ENCODE measurements around the gene DDX39B.
"Not testable (repeated sequence)": the region's sequence is repeated elsewhere in the genome, so short reads cannot be mapped to it uniquely, and the experiment has no call there.

Gene DDX39B

GRCh38 chr6:31525932-31526591 lies 15.7 kb downstream of the DDX39B start:
- DNase-seq: no peak

- DNase-seq: no peak
Observed at GRCh38 chr6:31525553-31525931, 16.3 kb downstream of the DDX39B start.

GRCh38 chr6:31521835-31522234 lies 20.0 kb downstream of the DDX39B start:
- no peak for DNase-seq

DNA sequence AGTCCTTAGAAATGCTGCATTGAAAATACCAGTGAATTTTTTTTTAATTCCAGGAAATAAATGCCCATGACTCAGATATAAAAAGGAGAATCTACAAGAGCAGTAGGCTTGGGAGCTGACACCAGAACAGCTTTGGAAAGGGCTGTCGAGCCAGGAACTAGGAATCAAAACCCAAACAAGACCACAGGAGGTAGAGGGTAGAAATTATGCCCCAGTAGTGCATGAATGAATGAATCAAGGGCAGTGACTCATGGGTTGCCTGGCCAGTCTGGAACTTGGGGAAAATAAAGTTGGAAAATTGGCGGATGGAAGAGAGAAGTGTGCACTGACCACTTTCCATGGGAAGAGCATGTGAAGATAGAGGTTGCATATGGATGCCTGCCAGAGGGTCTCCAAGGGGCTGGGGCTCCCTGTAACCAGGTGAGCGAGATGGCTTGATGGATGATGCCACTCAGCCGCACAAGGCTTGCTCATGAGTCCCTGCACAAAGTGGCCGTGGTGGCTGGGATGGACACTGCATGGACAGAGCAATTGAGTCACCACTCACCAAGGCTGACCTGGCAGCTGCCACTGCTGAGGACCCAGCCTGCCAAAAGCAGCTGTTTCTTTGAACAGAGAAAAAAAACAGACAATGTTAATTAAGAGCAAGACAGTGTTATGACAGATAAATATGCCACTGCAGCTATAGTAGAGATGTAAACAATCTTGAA lies 28.2 kb downstream of the DDX39B start:
- DNase-seq: no peak

GRCh38 chr6:31510007-31510406 lies 31.8 kb downstream of the DDX39B start:
- no peak for DNase-seq

GRCh38 chr6:31509036-31509435 lies 32.8 kb downstream of the DDX39B start:
- DNase-seq: not testable (repeated sequence)

- no peak for DNase-seq
Observed at GRCh38 chr6:31502586-31502985, 39.2 kb downstream of the DDX39B start.

DNA sequence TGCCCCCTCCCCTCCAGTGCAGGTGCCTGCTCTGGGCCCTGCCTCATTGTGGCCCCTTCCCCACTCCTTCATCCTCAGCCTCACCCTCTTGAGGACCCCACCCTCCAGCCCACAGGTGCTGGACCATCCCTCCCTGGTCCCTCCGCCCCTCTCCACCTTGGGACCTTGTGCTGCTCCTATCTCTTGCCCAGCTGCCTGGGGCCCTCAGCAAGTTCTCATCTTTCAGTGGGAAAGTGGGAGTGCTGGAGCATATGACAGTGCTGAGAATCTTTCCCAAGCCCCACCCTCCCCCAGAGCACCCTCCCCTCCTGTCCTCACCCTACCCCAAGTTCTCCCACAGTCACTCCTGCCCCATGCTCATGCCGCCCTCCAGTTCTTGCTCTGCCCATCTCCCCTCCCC lies 42.2 kb downstream of the DDX39B start:
- not testable (repeated sequence) for DNase-seq

DNA sequence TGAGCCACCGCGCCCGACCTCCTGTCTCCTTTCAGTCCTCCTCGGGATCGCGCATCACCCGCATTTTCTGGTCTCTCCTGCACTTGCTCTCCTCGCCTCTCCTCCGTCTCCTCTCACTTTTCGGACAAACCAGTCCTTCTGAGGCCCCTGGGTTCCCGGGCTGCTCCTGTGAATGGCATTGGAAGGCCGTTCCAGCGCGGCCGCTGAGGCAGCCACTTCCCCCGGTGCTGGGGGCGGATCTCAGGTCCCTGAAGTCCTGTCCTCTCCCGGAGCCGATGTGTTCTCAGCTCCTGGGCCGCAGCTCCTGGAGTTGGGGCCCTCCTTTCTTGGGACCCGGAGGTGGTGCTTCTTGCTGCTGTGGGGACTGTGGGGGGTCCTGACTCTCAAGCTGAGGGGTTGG lies 43.1 kb downstream of the DDX39B start:
- no peak for DNase-seq

DNA sequence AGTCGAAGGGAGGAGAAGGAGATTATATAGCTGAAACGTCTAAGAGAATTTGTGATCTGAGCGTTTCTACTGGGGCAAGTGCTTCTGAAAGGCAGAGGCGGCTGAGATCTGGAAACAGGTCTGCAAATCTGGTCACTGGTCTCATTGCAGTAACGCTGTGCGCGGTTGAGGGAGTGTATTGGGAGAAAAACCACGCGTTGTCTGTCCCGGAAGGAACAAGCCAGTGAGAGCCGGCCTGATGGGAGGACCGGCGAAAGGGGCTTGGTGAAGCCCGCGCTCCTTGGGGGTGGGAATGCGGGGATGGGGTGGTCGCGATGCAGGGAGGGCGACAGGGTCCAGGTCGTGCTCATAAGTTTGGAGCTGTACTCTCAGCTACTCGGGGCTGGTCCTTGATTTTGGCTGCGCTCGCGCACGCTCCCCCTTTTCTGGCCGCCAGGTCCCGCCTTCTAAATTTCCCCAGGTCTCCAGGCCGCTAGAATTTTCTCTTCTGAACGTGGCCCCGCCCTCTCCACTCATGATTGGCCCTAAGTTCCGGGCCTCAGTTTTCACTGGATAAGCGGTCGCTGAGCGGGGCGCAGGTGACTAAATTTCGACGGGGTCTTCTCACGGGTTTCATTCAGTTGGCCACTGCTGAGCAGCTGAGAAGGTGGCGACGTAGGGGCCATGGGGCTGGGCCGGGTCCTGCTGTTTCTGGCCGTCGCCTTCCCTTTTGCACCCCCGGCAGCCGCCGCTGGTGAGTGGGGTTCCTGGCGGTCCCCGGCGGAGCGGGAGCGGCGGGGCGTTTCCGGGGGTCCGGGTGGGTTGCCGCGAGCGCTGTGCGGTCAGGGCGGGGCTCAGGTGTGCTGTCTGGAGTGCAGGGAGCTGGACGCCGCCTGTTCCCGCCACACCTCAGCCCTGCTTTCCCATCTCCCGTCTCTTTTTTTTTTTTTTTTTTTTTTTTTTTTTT lies 44.0 kb downstream of the DDX39B start, which contains the start of gene MICB:
MICB (plus strand) TSS at position 615 of the 946 bp plus-strand sequence; CDS start at position 664, 49 bp downstream.
- DNase-seq: no peak

DNA sequence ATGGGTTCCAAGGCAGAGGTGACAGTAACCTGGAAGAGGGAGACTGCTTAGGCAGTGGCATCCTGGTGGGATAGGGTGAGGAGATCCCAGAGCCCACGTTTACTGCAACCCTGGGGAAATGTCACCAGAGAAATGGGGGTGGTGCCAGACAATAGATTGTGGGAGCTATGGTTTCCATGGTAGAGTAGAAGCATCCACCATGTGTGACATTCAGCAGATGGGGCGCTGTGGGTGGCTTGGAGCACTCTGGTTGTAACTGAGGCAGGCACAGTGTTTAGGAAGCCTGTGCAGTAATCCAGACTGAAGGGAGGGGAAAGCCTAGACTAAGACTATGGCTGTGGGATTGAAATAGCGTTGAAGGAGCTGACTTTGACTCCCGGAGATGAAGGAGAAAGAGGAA lies 45.0 kb downstream of the DDX39B start:
- not testable (repeated sequence) for DNase-seq

DNA sequence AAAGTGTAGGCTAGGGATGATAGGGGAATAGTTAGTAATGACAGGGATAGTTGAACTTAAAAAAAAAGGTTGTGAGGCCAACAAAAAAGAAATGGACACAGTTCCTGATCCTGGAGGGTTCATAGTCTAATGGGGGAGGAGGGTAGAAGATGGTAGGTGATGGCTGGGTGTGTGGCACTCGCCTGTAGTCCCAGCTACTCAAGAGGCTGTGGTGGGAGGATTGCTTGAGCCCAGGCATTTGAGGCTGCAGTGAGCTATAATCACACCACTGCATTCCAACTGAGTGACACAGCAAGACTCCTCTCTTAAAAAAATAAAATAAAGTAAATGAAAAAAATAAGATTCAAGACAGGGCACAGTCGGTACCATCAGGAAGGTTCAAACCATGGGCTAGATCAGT lies 46.2 kb downstream of the DDX39B start:
- no peak for DNase-seq

GRCh38 chr6:31493875-31494694 lies 47.7 kb downstream of the DDX39B start:
- no peak for DNase-seq

- DNase-seq: not testable (repeated sequence)
Observed at GRCh38 chr6:31493550-31493874, 48.3 kb downstream of the DDX39B start.

- no peak for DNase-seq
Observed at GRCh38 chr6:31490115-31490873, 51.5 kb downstream of the DDX39B start.

DNA sequence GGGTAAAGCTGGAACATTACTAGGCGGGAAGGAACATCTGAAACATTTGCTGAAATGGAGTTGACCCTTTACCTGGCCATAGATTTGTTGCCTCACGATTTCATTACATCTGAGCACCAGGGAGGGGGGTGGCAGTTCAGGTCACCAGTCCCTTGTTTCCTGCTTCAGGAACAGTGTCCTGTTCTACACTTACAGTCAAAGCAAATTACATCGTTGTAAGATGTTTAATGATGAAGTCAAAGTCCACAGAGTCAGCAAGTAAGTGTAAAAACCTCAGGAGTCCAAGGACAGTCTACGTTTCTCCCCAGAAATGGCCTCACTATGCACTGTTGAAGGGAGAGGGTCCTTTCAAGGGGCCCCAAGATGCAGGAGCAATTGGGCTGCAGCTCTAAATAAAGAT lies 52.7 kb downstream of the DDX39B start:
- no peak for DNase-seq

GRCh38 chr6:31487674-31488073 lies 54.1 kb downstream of the DDX39B start:
- not testable (repeated sequence) for DNase-seq

GRCh38 chr6:31486065-31486837 lies 55.6 kb downstream of the DDX39B start:
- DNase-seq: not testable (repeated sequence)

GRCh38 chr6:31485055-31485454 lies 56.7 kb downstream of the DDX39B start:
- DNase-seq: no peak

DNA sequence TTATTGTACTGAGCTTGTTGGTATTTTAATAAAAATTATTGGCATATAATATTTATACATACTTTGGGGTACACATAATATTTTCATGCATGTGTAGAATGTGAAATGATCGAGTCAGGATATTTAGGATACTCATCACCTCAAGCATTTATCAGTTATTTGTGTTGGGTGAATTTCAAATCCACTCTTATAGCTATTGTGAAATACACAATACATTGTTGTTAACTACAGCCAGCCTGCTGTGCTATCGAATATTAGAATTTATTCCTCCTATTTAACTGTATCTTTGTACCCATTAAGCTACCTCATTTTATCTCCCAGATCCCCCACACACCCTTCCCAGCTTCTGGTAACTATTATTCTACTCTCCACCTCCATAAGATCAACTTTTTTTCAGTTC lies 58.4 kb downstream of the DDX39B start:
- DNase-seq: no peak

DNA sequence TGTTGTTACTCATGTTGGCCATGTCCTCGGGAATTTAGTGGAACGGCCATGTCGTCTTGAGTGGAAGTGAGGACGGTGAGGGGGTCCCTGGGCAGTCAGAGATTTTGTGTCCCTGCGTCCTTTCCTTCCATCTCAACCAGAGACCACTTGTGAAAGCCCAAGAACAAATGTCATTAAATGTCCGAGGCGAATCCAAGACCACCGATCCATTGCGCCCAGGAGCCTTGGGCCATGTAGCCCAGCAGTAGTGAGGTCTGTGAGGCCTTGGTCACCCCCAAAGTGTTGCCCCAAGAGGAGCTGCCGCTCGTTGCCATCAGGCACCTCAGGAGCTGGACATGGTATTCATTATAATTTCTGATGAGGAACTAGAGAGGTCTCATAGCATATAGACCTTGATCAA lies 61.2 kb downstream of the DDX39B start:
- DNase-seq: no peak

Measured in SIG-M5 (cell line).